Neural cell (in vitro differentiated cells): ENCODE measurements around the gene IQGAP2. TPM values are rescaled to one million over a fixed set of nuclear protein-coding genes. Genes with fewer than 3 reads are reported as not detected.

Experiments
- H2AFZ ChIP-seq: fragments of 200-600, 300-800 bp; sonication (generic), shearing (Covaris generic); 2 replicates; pipeline ENCODE4 v1.6.0; 2014; ENCODE audit warnings: low read depth, mild to moderate bottlenecking, antibody characterized with exemption, low read length, moderate library complexity
- H3F3A ChIP-seq: fragments of 200-600 bp; shearing (Covaris generic); 2 replicates; pipeline ENCODE4 v1.6.1; 2016; ENCODE audit warnings: mild to moderate bottlenecking, moderate library complexity, mixed read lengths, antibody characterized with exemption, low read length; ENCODE audit not compliant: insufficient read depth, poor library complexity, severe bottlenecking
- H3K27ac ChIP-seq: fragments of 200-600, 300-800 bp; sonication (generic), shearing (Covaris generic); 2 replicates; pipeline ENCODE4 v1.5.1; 2014; ENCODE audit warnings: mild to moderate bottlenecking, low read length, moderate library complexity
- H3K27me3 ChIP-seq: fragments of 300-800, 200-600 bp; sonication (generic), shearing (Covaris generic); 2 replicates; pipeline ENCODE4 v1.6.0; 2014; ENCODE audit warnings: mild to moderate bottlenecking, low read depth, low read length, moderate library complexity; ENCODE audit not compliant: insufficient read depth
- H3K36me3 ChIP-seq: fragments of 300-800, 200-600 bp; sonication (generic), shearing (Covaris generic); 2 replicates; pipeline ENCODE4 v1.5.1; 2014; ENCODE audit warnings: mild to moderate bottlenecking, antibody characterized with exemption, low read length, moderate library complexity; ENCODE audit not compliant: insufficient read depth
- H3K4me2 ChIP-seq: fragments of 300-800, 200-600 bp; sonication (generic), shearing (Covaris generic); 2 replicates; pipeline ENCODE4 v1.6.0; 2014; ENCODE audit warnings: mild to moderate bottlenecking, low read length
- H3K4me3 ChIP-seq: fragments of 300-800, 200-600 bp; sonication (generic), shearing (Covaris generic); 2 replicates; pipeline ENCODE4 v1.5.1; 2014; ENCODE audit warnings: mild to moderate bottlenecking, low read length, moderate library complexity
- H3K79me2 ChIP-seq: fragments of 200-600 bp; shearing (Covaris generic); replicated peaks from 2 replicates; pipeline ENCODE4 v1.6.0; 2014; ENCODE audit warnings: mild to moderate bottlenecking, low read length, moderate library complexity; ENCODE audit not compliant: insufficient read depth
- H3K9ac ChIP-seq: fragments of 300-800, 200-600 bp; sonication (generic), shearing (Covaris generic); 2 replicates; pipeline ENCODE4 v1.6.1; 2016; ENCODE audit warnings: mild to moderate bottlenecking, low read length, mixed read lengths
- H3K9me2 ChIP-seq: fragments of 200-600 bp; shearing (Covaris generic); 2 replicates; pipeline ENCODE4 v1.6.1; 2016; ENCODE audit warnings: mild to moderate bottlenecking, low read length, mixed read lengths; ENCODE audit not compliant: insufficient read depth
- H3K9me3 ChIP-seq: fragments of 200-600, 300-800 bp; sonication (generic), shearing (Covaris generic); 2 replicates; pipeline ENCODE4 v1.6.1; 2016; ENCODE audit warnings: mild to moderate bottlenecking, mixed run types, low read length, moderate library complexity, mixed read lengths
- H4K20me1 ChIP-seq: fragments of 200-600 bp; shearing (Covaris generic); 2 replicates; pipeline ENCODE4 v1.6.1; 2016; ENCODE audit warnings: mild to moderate bottlenecking, mixed run types; ENCODE audit not compliant: insufficient read depth
- CTCF ChIP-seq: fragments of 450-650 bp; IDR thresholded peaks from 2 replicates; pipeline ENCODE4 v1.5.1; 2014; ENCODE audit warnings: antibody characterized with exemption, mild to moderate bottlenecking, moderate library complexity; ENCODE audit not compliant: poor library complexity, severe bottlenecking
- EP300 ChIP-seq: fragments of 450-650 bp; conservative IDR thresholded peaks from 2 replicates; pipeline ENCODE4 v1.6.1; 2014; ENCODE audit warnings: antibody characterized with exemption, mild to moderate bottlenecking, moderate library complexity; ENCODE audit not compliant: poor library complexity, severe bottlenecking
- EZH2 ChIP-seq: fragments of 200-600, 300-800 bp; shearing (Covaris generic), sonication (generic); IDR thresholded peaks from 2 replicates; pipeline ENCODE4 v1.6.1; 2014; ENCODE audit warnings: antibody characterized with exemption, low read length, borderline replicate concordance, mild to moderate bottlenecking; ENCODE audit not compliant: insufficient read depth, poor library complexity, severe bottlenecking
- MXI1 ChIP-seq: fragments of 450-650 bp; conservative IDR thresholded peaks from 2 replicates; pipeline ENCODE4 v1.6.1; 2014; ENCODE audit warnings: antibody characterized with exemption, mild to moderate bottlenecking; ENCODE audit not compliant: poor library complexity, severe bottlenecking
- POLR2AphosphoS5 ChIP-seq: IDR thresholded peaks from 2 replicates; pipeline ENCODE4 v1.6.1; 2012
- RAD21 ChIP-seq: fragments of 450-650 bp; conservative IDR thresholded peaks from 2 replicates; pipeline ENCODE4 v1.6.1; 2014; ENCODE audit warnings: antibody characterized with exemption, mild to moderate bottlenecking, moderate library complexity
- REST ChIP-seq: IDR thresholded peaks from 2 replicates; pipeline ENCODE4 v1.6.1; 2012; ENCODE audit warnings: borderline replicate concordance
- SMC3 ChIP-seq: fragments of 450-650 bp; conservative IDR thresholded peaks from 2 replicates; pipeline ENCODE4 v1.6.1; 2014; ENCODE audit warnings: antibody characterized with exemption, mild to moderate bottlenecking, moderate library complexity; ENCODE audit not compliant: poor library complexity
- TAF1 ChIP-seq: IDR thresholded peaks from 2 replicates; pipeline ENCODE4 v1.6.1; 2012; ENCODE audit warnings: low read depth
- polyA plus RNA-seq: library from polyadenylated mRNA; depleted of rRNA; stranded (reverse); fragments of >200 nt; gene quantifications from 2 replicates; pipeline ENCODE4 v1.2.3, GENCODE V29; 2014

IQGAP2 gene
- polyA plus RNA-seq, 1 donor from 2014 or later: 5.2 TPM

GRCh38 chr5:76590027-76590426, 186.9 kb downstream of the IQGAP2 start:
- H3K4me2 ChIP-seq: no peak overlapping the region
- H3K36me3 ChIP-seq: no peaks in the 10 kb centered on the region
- no peaks in the 10 kb centered on the region for H3F3A ChIP-seq
- no peak for TF ChIP-seq SMC3
- no peak for TF ChIP-seq CTCF
- TF ChIP-seq MXI1: no peak
- TF ChIP-seq REST: no peak
- no peak for TF ChIP-seq TAF1
- TF ChIP-seq EZH2: no peak
- TF ChIP-seq EP300: no peak
- TF ChIP-seq RAD21: no peak
- no peak for TF ChIP-seq POLR2AphosphoS5
- H4K20me1 ChIP-seq: no peaks in the 10 kb centered on the region
- H3K9me2 ChIP-seq: no peaks in the 10 kb centered on the region
- H2AFZ ChIP-seq: no peak overlapping the region
- H3K79me2 ChIP-seq: no peaks in the 10 kb centered on the region
- H3K27ac ChIP-seq: no peak overlapping the region
- no peak overlapping the region for H3K4me3 ChIP-seq
- H3K9me3 ChIP-seq: no peaks in the 10 kb centered on the region
- H3K9ac ChIP-seq: no peak overlapping the region
- H3K27me3 ChIP-seq: no peaks in the 10 kb centered on the region

GRCh38 chr5:76591366-76591765, 188.3 kb downstream of the IQGAP2 start:
- Histone ChIP-seq H4K20me1 (no peaks in the 10 kb centered on the region), H2AFZ (no peak overlapping the region), H3K27me3 (no peaks in the 10 kb centered on the region), H3K9me3 (no peaks in the 10 kb centered on the region), H3K36me3 (no peaks in the 10 kb centered on the region), H3K4me2 (no peak overlapping the region), H3K9ac (no peak overlapping the region), H3F3A (no peaks in the 10 kb centered on the region), H3K4me3 (no peak overlapping the region), H3K9me2 (no peaks in the 10 kb centered on the region), H3K27ac (no peak overlapping the region), H3K79me2 (no peaks in the 10 kb centered on the region)
- no peak for TF ChIP-seq EZH2
- no peak for TF ChIP-seq CTCF
- no peak for TF ChIP-seq EP300
- TF ChIP-seq SMC3: no peak
- TF ChIP-seq RAD21: no peak
- TF ChIP-seq TAF1: no peak
- TF ChIP-seq MXI1: no peak
- no peak for TF ChIP-seq POLR2AphosphoS5
- no peak for TF ChIP-seq REST
